GM19238 (cell line): ENCODE data around the gene ZC3H12C.
"Not testable (repeated sequence)": the region's sequence is repeated elsewhere in the genome, so short reads cannot be mapped to it uniquely, and the experiment has no call there.

Experiments used
- DNase-seq: peaks from one replicate; pipeline ENCODE4 v3.0.0; 2011; ENCODE audit warnings: low spot score; ENCODE audit not compliant: insufficient read length

ZC3H12C gene

GRCh38 chr11:110176366-110177085, 83.3 kb downstream of the ZC3H12C start:
- DNase-seq: no peak

GRCh38 chr11:110177086-110177456, 83.9 kb downstream of the ZC3H12C start:
- no peak for DNase-seq

GRCh38 chr11:110179064-110179463, 85.9 kb downstream of the ZC3H12C start:
- DNase-seq: no peak

- DNase-seq: no peak
Measured at GRCh38 chr11:110182886-110183285, 89.7 kb downstream of the ZC3H12C start.

GRCh38 chr11:110184456-110184855, 91.3 kb downstream of the ZC3H12C start:
- DNase-seq: no peak

GRCh38 chr11:110185121-110185591, 92.0 kb downstream of the ZC3H12C start:
- DNase-seq: no peak

- no peak for DNase-seq
Measured at GRCh38 chr11:110185599-110185998, 92.4 kb downstream of the ZC3H12C start.

- DNase-seq: no peak
Measured at GRCh38 chr11:110186456-110186855, 93.3 kb downstream of the ZC3H12C start.

- no peak for DNase-seq
Measured at GRCh38 chr11:110186867-110187266, 93.7 kb downstream of the ZC3H12C start.

- DNase-seq: no peak
Measured at GRCh38 chr11:110187731-110188130, 94.5 kb downstream of the ZC3H12C start.

- no peak for DNase-seq
Measured at GRCh38 chr11:110190885-110191284, 97.7 kb downstream of the ZC3H12C start.

- DNase-seq: not testable (repeated sequence)
Measured at GRCh38 chr11:110192604-110193282, 99.6 kb downstream of the ZC3H12C start.

GRCh38 chr11:110194211-110194766, 101.1 kb downstream of the ZC3H12C start:
- DNase-seq: not testable (repeated sequence)

GRCh38 chr11:110196241-110196754, 103.1 kb downstream of the ZC3H12C start:
- no peak for DNase-seq

GRCh38 chr11:110196884-110197420, 103.8 kb downstream of the ZC3H12C start:
- DNase-seq: no peak

GRCh38 chr11:110198031-110198729, 105.0 kb downstream of the ZC3H12C start:
- no peak for DNase-seq

GRCh38 chr11:110199184-110199981, 106.2 kb downstream of the ZC3H12C start:
- DNase-seq: no peak

GRCh38 chr11:110200241-110200640, 107.0 kb downstream of the ZC3H12C start:
- DNase-seq: no peak

GRCh38 chr11:110200836-110201235, 107.6 kb downstream of the ZC3H12C start:
- no peak for DNase-seq

GRCh38 chr11:110207123-110207522, 113.9 kb downstream of the ZC3H12C start:
- no peak for DNase-seq
